ENCODE results near the gene PFKFB4.
"Not testable (repeated sequence)": the region's sequence is repeated elsewhere in the genome, so short reads cannot be mapped to it uniquely, and the experiment has no call there.

DNA sequence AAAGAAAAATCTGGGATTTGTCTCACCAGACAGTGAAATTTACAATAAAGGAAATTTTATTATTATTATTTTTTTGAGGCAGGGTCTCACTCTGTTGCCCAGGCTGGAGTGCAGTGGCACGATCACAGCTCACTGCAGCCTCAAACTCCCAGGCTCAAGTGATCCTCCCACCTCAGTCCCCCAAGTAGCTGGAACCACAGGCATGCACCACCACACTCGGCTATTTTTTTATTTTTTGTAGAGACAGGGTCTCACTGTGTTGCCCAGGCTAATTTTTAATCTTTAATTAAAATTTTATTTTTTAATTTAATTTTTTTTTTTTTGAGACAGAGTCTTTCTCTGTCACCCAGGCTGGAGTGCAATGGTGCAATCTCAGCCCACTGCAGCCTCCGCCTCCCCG is 82.6 kb downstream of the PFKFB4 start:
- TF ChIP-seq, protein P1, sequence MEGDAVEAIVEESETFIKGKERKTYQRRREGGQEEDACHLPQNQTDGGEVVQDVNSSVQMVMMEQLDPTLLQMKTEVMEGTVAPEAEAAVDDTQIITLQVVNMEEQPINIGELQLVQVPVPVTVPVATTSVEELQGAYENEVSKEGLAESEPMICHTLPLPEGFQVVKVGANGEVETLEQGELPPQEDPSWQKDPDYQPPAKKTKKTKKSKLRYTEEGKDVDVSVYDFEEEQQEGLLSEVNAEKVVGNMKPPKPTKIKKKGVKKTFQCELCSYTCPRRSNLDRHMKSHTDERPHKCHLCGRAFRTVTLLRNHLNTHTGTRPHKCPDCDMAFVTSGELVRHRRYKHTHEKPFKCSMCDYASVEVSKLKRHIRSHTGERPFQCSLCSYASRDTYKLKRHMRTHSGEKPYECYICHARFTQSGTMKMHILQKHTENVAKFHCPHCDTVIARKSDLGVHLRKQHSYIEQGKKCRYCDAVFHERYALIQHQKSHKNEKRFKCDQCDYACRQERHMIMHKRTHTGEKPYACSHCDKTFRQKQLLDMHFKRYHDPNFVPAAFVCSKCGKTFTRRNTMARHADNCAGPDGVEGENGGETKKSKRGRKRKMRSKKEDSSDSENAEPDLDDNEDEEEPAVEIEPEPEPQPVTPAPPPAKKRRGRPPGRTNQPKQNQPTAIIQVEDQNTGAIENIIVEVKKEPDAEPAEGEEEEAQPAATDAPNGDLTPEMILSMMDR (IDR thresholded peaks at IDR 0.05 in 2 of 3, conservative IDR thresholded peaks at IDR 0.05 in 1 of 3; ENCODE audit: borderline replicate concordance in 1 of 3, insufficient read depth in 1 of 3, low read depth in 2 of 3, low read length in 2 of 3) = not testable (repeated sequence)
- TF ChIP-seq, protein P2, sequence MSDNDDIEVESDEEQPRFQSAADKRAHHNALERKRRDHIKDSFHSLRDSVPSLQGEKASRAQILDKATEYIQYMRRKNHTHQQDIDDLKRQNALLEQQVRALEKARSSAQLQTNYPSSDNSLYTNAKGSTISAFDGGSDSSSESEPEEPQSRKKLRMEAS (IDR thresholded peaks at IDR 0.05) = not testable (repeated sequence)
- not testable (repeated sequence) for TF ChIP-seq ZNF274 (IDR thresholded peaks at IDR 0.05; ENCODE audit: low read depth, low read length); POLR2A (IDR thresholded peaks at IDR 0.05; ENCODE audit: borderline replicate concordance, extremely low read depth, insufficient read depth, insufficient read length)
